Suprapubic skin (tissue), 4 donors: ENCODE data around the gene DCLK3.

Source experiments
- EP300 ChIP-seq: sonication (generic); formaldehyde crosslinking; IDR thresholded peaks from one replicate; pipeline ENCODE4 v1.6.1; 2017; ENCODE audit warnings: antibody characterized with exemption
- POLR2A ChIP-seq, 2 donors: fragments of 450-650 bp; IDR thresholded peaks; one replicate each; pipeline ENCODE4 v1.6.1; 2017; ENCODE audit warnings: antibody characterized with exemption in 2 of 2, mild to moderate bottlenecking in 2 of 2, moderate library complexity in 2 of 2
- POLR2AphosphoS5 ChIP-seq, 3 donors: sonication (generic); formaldehyde crosslinking; IDR thresholded peaks; one replicate each; pipeline ENCODE4 v1.6.1; 2017; ENCODE audit warnings: antibody characterized with exemption in 3 of 3
- TF ChIP-seq, protein P1 (sequence below), 2 donors: fragments of 200-600 bp in 1 of 2; fragments of 450-650 bp in 1 of 2; sonication (generic) in 1 of 2; IDR thresholded peaks; one replicate each; pipeline ENCODE4 v1.5.1; 2016 to 2019; ENCODE audit warnings: antibody characterized with exemption in 2 of 2, mild to moderate bottlenecking in 1 of 2, moderate library complexity in 1 of 2

DNA sequence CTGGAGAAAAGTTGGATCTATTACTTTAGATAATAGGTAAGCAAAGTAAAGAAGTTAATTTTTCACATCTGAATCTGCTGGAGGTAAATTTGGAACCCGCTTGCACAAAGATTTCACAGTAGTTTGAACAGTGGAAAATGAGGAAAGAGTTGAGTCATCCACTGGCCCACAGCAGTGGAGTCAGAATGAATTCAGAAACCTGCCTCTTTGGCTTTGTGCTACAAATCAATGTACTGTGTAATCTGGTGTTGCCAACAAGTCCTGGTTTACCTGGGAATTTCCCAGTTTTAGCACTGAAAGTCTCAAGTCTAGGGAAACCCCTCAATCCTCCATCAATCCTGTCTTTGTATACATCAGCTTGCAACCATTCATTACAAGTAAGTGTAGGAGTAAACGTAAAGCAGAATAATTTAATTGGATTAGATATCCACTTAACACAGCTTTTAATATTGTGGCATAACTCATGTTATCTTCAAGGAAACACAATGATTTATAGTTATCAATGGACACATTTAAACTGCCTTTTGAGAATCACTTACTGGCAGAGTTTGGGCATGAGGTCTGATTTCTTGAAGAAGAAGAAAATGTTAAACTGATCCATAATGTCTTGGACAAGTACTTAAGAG is 100.6 kb downstream of the DCLK3 start:
- TF ChIP-seq, protein P1, sequence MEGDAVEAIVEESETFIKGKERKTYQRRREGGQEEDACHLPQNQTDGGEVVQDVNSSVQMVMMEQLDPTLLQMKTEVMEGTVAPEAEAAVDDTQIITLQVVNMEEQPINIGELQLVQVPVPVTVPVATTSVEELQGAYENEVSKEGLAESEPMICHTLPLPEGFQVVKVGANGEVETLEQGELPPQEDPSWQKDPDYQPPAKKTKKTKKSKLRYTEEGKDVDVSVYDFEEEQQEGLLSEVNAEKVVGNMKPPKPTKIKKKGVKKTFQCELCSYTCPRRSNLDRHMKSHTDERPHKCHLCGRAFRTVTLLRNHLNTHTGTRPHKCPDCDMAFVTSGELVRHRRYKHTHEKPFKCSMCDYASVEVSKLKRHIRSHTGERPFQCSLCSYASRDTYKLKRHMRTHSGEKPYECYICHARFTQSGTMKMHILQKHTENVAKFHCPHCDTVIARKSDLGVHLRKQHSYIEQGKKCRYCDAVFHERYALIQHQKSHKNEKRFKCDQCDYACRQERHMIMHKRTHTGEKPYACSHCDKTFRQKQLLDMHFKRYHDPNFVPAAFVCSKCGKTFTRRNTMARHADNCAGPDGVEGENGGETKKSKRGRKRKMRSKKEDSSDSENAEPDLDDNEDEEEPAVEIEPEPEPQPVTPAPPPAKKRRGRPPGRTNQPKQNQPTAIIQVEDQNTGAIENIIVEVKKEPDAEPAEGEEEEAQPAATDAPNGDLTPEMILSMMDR (IDR thresholded peaks at IDR 0.05), result no peak
- TF ChIP-seq EP300, result no peak
- TF ChIP-seq POLR2AphosphoS5 (IDR thresholded peaks at IDR 0.05), result no peak
- no peak for TF ChIP-seq POLR2A (IDR thresholded peaks at IDR 0.05)
